ENCODE data around the gene FAF1. TPM values are rescaled to one million over a fixed set of nuclear protein-coding genes. Genes with fewer than 3 reads are reported as not detected.
"Not testable (repeated sequence)": the region's sequence is repeated elsewhere in the genome, so short reads cannot be mapped to it uniquely, and the experiment has no call there.

Gene FAF1
- total RNA-seq, 1 donor from 2014 or later, result 40.5 TPM

GRCh38 chr1:50847303-50847702 lies 112.8 kb downstream of the FAF1 start:
- no peak for DNase-seq (ENCODE audit: low spot score)

GRCh38 chr1:50846224-50846839 lies 113.7 kb downstream of the FAF1 start:
- DNase-seq (ENCODE audit: low spot score), result no peak

GRCh38 chr1:50841791-50842387 lies 118.2 kb downstream of the FAF1 start:
- DNase-seq (ENCODE audit: low spot score), result no peak

GRCh38 chr1:50836117-50836516 lies 124.0 kb downstream of the FAF1 start:
- DNase-seq (ENCODE audit: low spot score), result no peak

- no peak for DNase-seq (ENCODE audit: low spot score)
These were observed 126.9 kb downstream of the FAF1 start for GRCh38 chr1:50833216-50833615.

GRCh38 chr1:50832167-50832566 lies 127.9 kb downstream of the FAF1 start:
- DNase-seq (ENCODE audit: low spot score), result no peak

GRCh38 chr1:50831300-50832061 lies 128.6 kb downstream of the FAF1 start:
- no peak for DNase-seq (ENCODE audit: low spot score)

- DNase-seq (ENCODE audit: low spot score), result no peak
These were observed 129.4 kb downstream of the FAF1 start for GRCh38 chr1:50830621-50831020.

- no peak for DNase-seq (ENCODE audit: low spot score)
These were observed 130.8 kb downstream of the FAF1 start for GRCh38 chr1:50829014-50829958.

- no peak for DNase-seq (ENCODE audit: low spot score)
These were observed 132.5 kb downstream of the FAF1 start for GRCh38 chr1:50827546-50827945.

GRCh38 chr1:50826792-50827191 lies 133.3 kb downstream of the FAF1 start:
- DNase-seq (ENCODE audit: low spot score), result not testable (repeated sequence)

- DNase-seq (ENCODE audit: low spot score), result no peak
These were observed 137.9 kb downstream of the FAF1 start for GRCh38 chr1:50822035-50822776.

- DNase-seq (ENCODE audit: low spot score), result no peak
These were observed 139.5 kb downstream of the FAF1 start for GRCh38 chr1:50820545-50820944.

- DNase-seq (ENCODE audit: low spot score), result no peak
These were observed 147.7 kb downstream of the FAF1 start for GRCh38 chr1:50812346-50812745.

- DNase-seq (ENCODE audit: low spot score), result no peak
These were observed 151.8 kb downstream of the FAF1 start for GRCh38 chr1:50808296-50808695.

GRCh38 chr1:50796272-50796671 lies 163.8 kb downstream of the FAF1 start:
- DNase-seq (ENCODE audit: low spot score), result no peak

- DNase-seq (ENCODE audit: low spot score), result no peak
These were observed 166.5 kb downstream of the FAF1 start for GRCh38 chr1:50793521-50793920.

GRCh38 chr1:50787266-50787665 lies 172.8 kb downstream of the FAF1 start:
- no peak for DNase-seq (ENCODE audit: low spot score)

GRCh38 chr1:50783286-50783685 lies 176.8 kb downstream of the FAF1 start:
- DNase-seq (ENCODE audit: low spot score), result no peak

- DNase-seq (ENCODE audit: low spot score), result no peak
These were observed 179.3 kb downstream of the FAF1 start for GRCh38 chr1:50780797-50781196.

- DNase-seq (ENCODE audit: low spot score), result no peak
These were observed 180.3 kb downstream of the FAF1 start for GRCh38 chr1:50779801-50780200.
